GM19328 (cell line): ENCODE measurements around the gene C16orf92.
A peak's percentile ranks its signal among the peaks of the same experiment; 100 is the strongest.

Experiments used
- ATAC-seq: cut with Tn5 transposase; IDR thresholded peaks from one replicate; pipeline ENCODE4 v1.9.1; 2021; ENCODE audit warnings: mild to moderate bottlenecking, moderate library complexity; ENCODE audit not compliant: unreplicated experiment

Gene C16orf92

GRCh38 chr16:29988346-29989075 lies 34.5 kb upstream of the C16orf92 start:
- ATAC-seq: no peak

GRCh38 chr16:29989111-29989858 lies 33.7 kb upstream of the C16orf92 start:
- no peak for ATAC-seq

GRCh38 chr16:29990034-29990433 lies 33.0 kb upstream of the C16orf92 start:
- no peak for ATAC-seq

GRCh38 chr16:29990883-29991570 lies 32.0 kb upstream of the C16orf92 start:
- ATAC-seq: no peak

GRCh38 chr16:29991571-29991904 lies 31.5 kb upstream of the C16orf92 start:
- no peak for ATAC-seq

GRCh38 chr16:29992344-29992967 lies 30.5 kb upstream of the C16orf92 start:
- no peak for ATAC-seq

GRCh38 chr16:29993191-29993902 lies 29.7 kb upstream of the C16orf92 start:
- no peak for ATAC-seq

- ATAC-seq: no peak
Measured at GRCh38 chr16:29993903-29994599, 28.9 kb upstream of the C16orf92 start.

- ATAC-seq: peak; percentile 22
Measured at GRCh38 chr16:29994600-29995323, 28.2 kb upstream of the C16orf92 start.

GRCh38 chr16:29995324-29995910 lies 27.6 kb upstream of the C16orf92 start, which contains the start of gene HIRIP3:
HIRIP3 (minus strand) TSS chr16:29995617; CDS start chr16:29995605, 12 bp downstream.
- ATAC-seq: peak; percentile 41

- peak; percentile 91 for ATAC-seq
Measured at GRCh38 chr16:29995911-29996765, 26.9 kb upstream of the C16orf92 start, which contains the start of gene INO80E. INO80E (plus strand) TSS chr16:29996241; CDS start chr16:29996311, 70 bp downstream.

- ATAC-seq: no peak
Measured at GRCh38 chr16:29996766-29997250, 26.2 kb upstream of the C16orf92 start.

- no peak for ATAC-seq
Measured at GRCh38 chr16:29999605-30000004, 23.4 kb upstream of the C16orf92 start.

- ATAC-seq: no peak
Measured at GRCh38 chr16:30000735-30001631, 22.0 kb upstream of the C16orf92 start.

GRCh38 chr16:30002614-30003346 lies 20.2 kb upstream of the C16orf92 start:
- no peak for ATAC-seq
